ENCODE data around the gene POLR2F.
A peak's percentile ranks its signal among the peaks of the same experiment; 100 is the strongest.

Gene POLR2F

GRCh38 chr22:37953437-37954179, at the start of gene POLR2F, which contains the start of gene C22orf23:
TSS of gene POLR2F (plus strand) at chr22:37953699. CDS start at chr22:37953788, 89 bp downstream.
TSS of gene C22orf23 (minus strand) at chr22:37953601. CDS start at chr22:37953149, 452 bp downstream.
- FAIRE-seq: peak; percentile 52

- no peak for FAIRE-seq
Observed at GRCh38 chr22:37904572-37905533, 48.6 kb upstream of the POLR2F start.

- FAIRE-seq: no peak
Observed at GRCh38 chr22:37905534-37906363, 47.8 kb upstream of the POLR2F start, which contains the start of gene MICALL1. TSS of gene MICALL1 (plus strand) at chr22:37906297. CDS start at chr22:37906423, 126 bp downstream.

GRCh38 chr22:37906364-37907008, 47.0 kb upstream of the POLR2F start:
- FAIRE-seq: no peak

GRCh38 chr22:37907036-37907954, 46.2 kb upstream of the POLR2F start:
- FAIRE-seq: no peak

- FAIRE-seq: no peak
Observed at GRCh38 chr22:37909766-37910165, 43.7 kb upstream of the POLR2F start.

- no peak for FAIRE-seq
Observed at GRCh38 chr22:37910890-37911672, 42.4 kb upstream of the POLR2F start.

- FAIRE-seq: no peak
Observed at GRCh38 chr22:37911697-37912096, 41.8 kb upstream of the POLR2F start.

- FAIRE-seq: no peak
Observed at GRCh38 chr22:37912171-37912570, 41.3 kb upstream of the POLR2F start.

- no peak for FAIRE-seq
Observed at GRCh38 chr22:37913233-37913721, 40.2 kb upstream of the POLR2F start.

- FAIRE-seq: no peak
Observed at GRCh38 chr22:37916311-37916710, 37.2 kb upstream of the POLR2F start.

- FAIRE-seq: no peak
Observed at GRCh38 chr22:37917874-37918548, 35.5 kb upstream of the POLR2F start.

- FAIRE-seq: no peak
Observed at GRCh38 chr22:37918580-37919270, 34.8 kb upstream of the POLR2F start.

GRCh38 chr22:37920126-37920525, 33.4 kb upstream of the POLR2F start:
- FAIRE-seq: no peak

- no peak for FAIRE-seq
Observed at GRCh38 chr22:37922191-37922590, 31.3 kb upstream of the POLR2F start.

GRCh38 chr22:37923927-37924326, 29.6 kb upstream of the POLR2F start:
- no peak for FAIRE-seq

GRCh38 chr22:37924386-37925065, 29.0 kb upstream of the POLR2F start:
- no peak for FAIRE-seq

GRCh38 chr22:37925330-37925729, 28.2 kb upstream of the POLR2F start:
- FAIRE-seq: no peak
